Hepatocyte (in vitro differentiated cells): ENCODE measurements around the gene HIBADH. TPM values are rescaled to one million over a fixed set of nuclear protein-coding genes. Genes with fewer than 3 reads are reported as not detected.

Experiments used
- DNase-seq: peaks from one replicate; pipeline ENCODE4 v3.0.0-alpha.2; 2016; ENCODE audit warnings: low spot score
- H2AFZ ChIP-seq: fragments of 200-600 bp; sonication (generic); 2 replicates; pipeline ENCODE4 v1.6.0; 2016; ENCODE audit warnings: antibody characterized with exemption, mild to moderate bottlenecking
- H3K27ac ChIP-seq: fragments of 200-600 bp; sonication (generic); 2 replicates; pipeline ENCODE4 v1.5.1; 2016; ENCODE audit warnings: mild to moderate bottlenecking
- H3K27me3 ChIP-seq: fragments of 200-600 bp; sonication (generic); 2 replicates; pipeline ENCODE4 v1.6.1; 2016
- H3K36me3 ChIP-seq: fragments of 200-600 bp; sonication (generic); replicated peaks from 2 replicates; pipeline ENCODE4 v1.5.1; 2016; ENCODE audit warnings: low read depth; ENCODE audit not compliant: insufficient read depth
- H3K4me1 ChIP-seq: fragments of 200-600 bp; sonication (generic); 2 replicates; pipeline ENCODE4 v1.5.1; 2016; ENCODE audit warnings: mild to moderate bottlenecking, moderate library complexity; ENCODE audit not compliant: insufficient read depth
- H3K4me2 ChIP-seq: fragments of 200-600 bp; sonication (generic); 2 replicates; pipeline ENCODE4 v1.6.0; 2016
- H3K4me3 ChIP-seq: fragments of 200-600 bp; sonication (generic); 2 replicates; pipeline ENCODE4 v1.5.1; 2016; ENCODE audit warnings: mild to moderate bottlenecking
- H3K79me2 ChIP-seq: fragments of 200-600 bp; sonication (generic); 2 replicates; pipeline ENCODE4 v1.6.0; 2017; ENCODE audit warnings: mild to moderate bottlenecking
- H3K9me2 ChIP-seq: fragments of 200-600 bp; sonication (generic); replicated peaks from 2 replicates; pipeline ENCODE4 v1.6.0; 2017; ENCODE audit warnings: mild to moderate bottlenecking; ENCODE audit not compliant: insufficient read depth
- H3K9me3 ChIP-seq: fragments of 200-600 bp; sonication (generic); 2 replicates; pipeline ENCODE4 v1.5.1; 2016; ENCODE audit warnings: low read depth, mild to moderate bottlenecking
- H4K20me1 ChIP-seq: fragments of 200-600 bp; sonication (generic); 2 replicates; pipeline ENCODE4 v1.6.0; 2016; ENCODE audit warnings: mild to moderate bottlenecking; ENCODE audit not compliant: insufficient read depth, poor library complexity, severe bottlenecking
- EZH2 ChIP-seq: fragments of 200-600 bp; sonication (generic); IDR thresholded peaks from 2 replicates; pipeline ENCODE4 v1.6.1; 2016; ENCODE audit warnings: antibody characterized with exemption, mild to moderate bottlenecking, borderline replicate concordance
- EZH2phosphoT487 ChIP-seq: fragments of 200-600 bp; sonication (generic); IDR thresholded peaks from one replicate; pipeline ENCODE4 v1.6.1; 2018; ENCODE audit warnings: antibody characterized with exemption, mild to moderate bottlenecking, low read depth, moderate library complexity; ENCODE audit not compliant: unreplicated experiment, severe bottlenecking
- WGBS: methylation state at CpG from one replicate; pipeline ENCODE4 v1.1.6; 2016; ENCODE audit warnings: low lambda C conversion rate; ENCODE audit errors: missing lambda C conversion rate; 5-methylcytosine and 5-hydroxymethylcytosine counted together
- polyA plus RNA-seq: library from polyadenylated mRNA; unstranded; fragments of >200 nt; fragmentation: Nextera tagmentation; extraction: Ambion mirVana; gene quantifications from 2 replicates; pipeline ENCODE4 v1.2.1, GENCODE V29; 2016
- total RNA-seq: library from RNA; depleted of rRNA; stranded (reverse); fragments of >200 nt; gene quantifications from 2 replicates; pipeline ENCODE4 v1.2.3, GENCODE V29; 2014
- TF ChIP-seq, protein P1 (sequence below): fragments of 200-600 bp; sonication (generic); IDR thresholded peaks from 2 replicates; pipeline ENCODE4 v1.5.1; 2016; ENCODE audit warnings: antibody characterized with exemption, mild to moderate bottlenecking; ENCODE audit not compliant: poor library complexity

Gene HIBADH
- total and polyA plus RNA-seq, 2 experiments from 2014 or later = 56.1 to 65.5 TPM

DNA sequence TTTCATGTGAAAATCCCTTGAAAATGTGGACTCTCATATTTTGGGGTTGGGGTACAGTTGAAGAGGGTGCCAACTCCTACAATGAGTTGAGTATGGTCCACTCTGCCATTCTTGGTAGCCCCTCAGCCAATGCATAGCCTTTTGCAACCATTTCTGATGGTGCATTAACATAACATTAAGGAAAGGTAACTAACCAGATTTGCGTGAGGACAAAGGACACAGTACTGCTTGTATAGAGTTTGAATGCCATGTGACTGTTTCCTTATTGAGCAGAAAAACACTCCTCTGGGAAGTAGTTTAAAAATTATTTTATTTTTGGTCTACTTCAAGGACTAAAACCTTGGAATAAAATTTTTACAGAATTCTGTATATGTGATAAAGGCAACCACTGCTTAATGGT, 107.9 kb downstream of the HIBADH start:
- Histone ChIP-seq H3K79me2 (no peaks in the 10 kb centered on the region), H2AFZ (no peak overlapping the region), H3K9me2 (no peaks in the 10 kb centered on the region), H3K27ac (no peak overlapping the region), H3K27me3 (no peaks in the 10 kb centered on the region), H3K4me2 (no peak overlapping the region), H3K4me1 (peaks cover 13% of the 10 kb centered on the region), H4K20me1 (no peaks in the 10 kb centered on the region), H3K4me3 (no peak overlapping the region), H3K36me3 (no peaks in the 10 kb centered on the region), H3K9me3 (no peaks in the 10 kb centered on the region)
- TF ChIP-seq, protein P1, sequence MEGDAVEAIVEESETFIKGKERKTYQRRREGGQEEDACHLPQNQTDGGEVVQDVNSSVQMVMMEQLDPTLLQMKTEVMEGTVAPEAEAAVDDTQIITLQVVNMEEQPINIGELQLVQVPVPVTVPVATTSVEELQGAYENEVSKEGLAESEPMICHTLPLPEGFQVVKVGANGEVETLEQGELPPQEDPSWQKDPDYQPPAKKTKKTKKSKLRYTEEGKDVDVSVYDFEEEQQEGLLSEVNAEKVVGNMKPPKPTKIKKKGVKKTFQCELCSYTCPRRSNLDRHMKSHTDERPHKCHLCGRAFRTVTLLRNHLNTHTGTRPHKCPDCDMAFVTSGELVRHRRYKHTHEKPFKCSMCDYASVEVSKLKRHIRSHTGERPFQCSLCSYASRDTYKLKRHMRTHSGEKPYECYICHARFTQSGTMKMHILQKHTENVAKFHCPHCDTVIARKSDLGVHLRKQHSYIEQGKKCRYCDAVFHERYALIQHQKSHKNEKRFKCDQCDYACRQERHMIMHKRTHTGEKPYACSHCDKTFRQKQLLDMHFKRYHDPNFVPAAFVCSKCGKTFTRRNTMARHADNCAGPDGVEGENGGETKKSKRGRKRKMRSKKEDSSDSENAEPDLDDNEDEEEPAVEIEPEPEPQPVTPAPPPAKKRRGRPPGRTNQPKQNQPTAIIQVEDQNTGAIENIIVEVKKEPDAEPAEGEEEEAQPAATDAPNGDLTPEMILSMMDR = no peak
- TF ChIP-seq EZH2phosphoT487 = no peak
- TF ChIP-seq EZH2 = no peak
- DNase-seq = no peak
- 100% methylated on average over 1 of the region's 1 CpG for WGBS

DNA sequence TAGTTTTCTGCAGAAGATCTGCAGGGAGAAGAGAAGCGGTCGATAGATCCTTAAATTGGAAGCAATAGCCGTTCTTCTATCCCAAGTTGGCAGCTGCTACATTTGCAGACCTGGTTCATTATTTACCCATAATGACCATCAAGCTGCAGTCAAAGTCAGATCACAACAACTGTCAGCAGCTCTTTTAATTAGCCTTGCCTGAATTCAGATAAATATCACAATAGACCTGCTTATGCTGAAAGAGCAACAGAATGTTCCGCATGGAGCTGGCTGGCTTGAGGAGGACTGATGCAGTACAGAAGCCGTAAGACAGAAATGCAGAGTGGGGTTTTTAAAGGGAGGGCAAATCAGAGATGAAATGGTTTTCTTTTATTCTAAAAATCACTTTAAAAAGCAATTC, 109.4 kb downstream of the HIBADH start:
- Histone ChIP-seq H3K9me3 (no peaks in the 10 kb centered on the region), H3K4me2 (no peak overlapping the region), H3K27ac (no peak overlapping the region), H4K20me1 (no peaks in the 10 kb centered on the region), H3K36me3 (no peaks in the 10 kb centered on the region), H3K27me3 (no peaks in the 10 kb centered on the region), H3K79me2 (no peaks in the 10 kb centered on the region), H3K4me3 (no peak overlapping the region), H2AFZ (no peak overlapping the region), H3K9me2 (no peaks in the 10 kb centered on the region), H3K4me1 (peaks cover 18% of the 10 kb centered on the region)
- 76% methylated on average over 5 of the region's 5 CpGs for WGBS
- TF ChIP-seq EZH2phosphoT487 = no peak
- no peak for TF ChIP-seq EZH2
- TF ChIP-seq, protein P1 = no peak
- no peak for DNase-seq

DNA sequence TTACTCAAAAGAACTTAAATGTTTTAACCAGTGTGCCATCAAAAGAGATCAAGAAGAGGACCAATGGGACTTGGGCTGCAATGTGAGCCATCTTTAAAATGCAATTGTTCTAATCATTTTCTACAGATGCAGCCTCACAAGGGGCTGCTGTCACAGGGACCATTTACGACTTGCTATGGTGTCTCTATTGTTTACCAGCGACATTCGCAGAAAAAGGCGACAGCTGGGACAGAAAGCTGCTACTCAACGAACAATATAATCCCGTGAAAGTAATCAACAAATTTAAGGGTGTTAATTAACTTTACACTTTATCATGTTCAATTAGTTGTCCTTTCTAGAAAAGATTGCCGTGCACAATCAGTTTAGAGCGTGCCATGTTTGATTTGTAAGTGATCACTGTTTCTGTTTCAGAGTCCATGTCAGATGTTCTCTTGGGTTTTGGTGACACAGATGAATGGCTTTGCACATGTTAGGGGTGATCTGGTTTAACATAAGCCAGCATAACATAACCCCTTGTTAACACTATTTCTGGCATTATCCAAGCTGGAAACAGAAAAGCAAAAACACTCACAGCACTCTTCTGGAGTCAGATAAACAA, 110.8 kb downstream of the HIBADH start:
- H3K27me3 ChIP-seq = no peaks in the 10 kb centered on the region
- no peak overlapping the region for H2AFZ ChIP-seq
- H3K27ac ChIP-seq = no peak overlapping the region
- H3K4me3 ChIP-seq = no peak overlapping the region
- no peaks in the 10 kb centered on the region for H3K79me2 ChIP-seq
- H3K9me3 ChIP-seq = no peaks in the 10 kb centered on the region
- peaks cover 24% of the 10 kb centered on the region for H3K4me1 ChIP-seq
- no peak overlapping the region for H3K4me2 ChIP-seq
- no peaks in the 10 kb centered on the region for H3K36me3 ChIP-seq
- no peak for DNase-seq
- no peaks in the 10 kb centered on the region for H4K20me1 ChIP-seq
- 80% methylated on average over 8 of the region's 8 CpGs for WGBS
- H3K9me2 ChIP-seq = no peaks in the 10 kb centered on the region
- TF ChIP-seq EZH2 (no peak), EZH2phosphoT487 (no peak)
- TF ChIP-seq, protein P1 = no peak
